H4 (cell line): ENCODE data around the gene C17orf50. TPM values are rescaled to one million over a fixed set of nuclear protein-coding genes. Genes with fewer than 3 reads are reported as not detected.

Experiments
- DNase-seq: peaks from one replicate; pipeline ENCODE4 v3.0.0-alpha.2; 2015; ENCODE audit warnings: low spot score
- total RNA-seq: library from RNA; depleted of rRNA; stranded (reverse); fragments of >200 nt; shearing (Covaris generic); gene quantifications from 2 replicates; pipeline ENCODE4 v1.2.3, GENCODE V29; 2014

C17orf50 gene
- total RNA-seq, 1 experiment from 2014 or later, result not detected

DNA sequence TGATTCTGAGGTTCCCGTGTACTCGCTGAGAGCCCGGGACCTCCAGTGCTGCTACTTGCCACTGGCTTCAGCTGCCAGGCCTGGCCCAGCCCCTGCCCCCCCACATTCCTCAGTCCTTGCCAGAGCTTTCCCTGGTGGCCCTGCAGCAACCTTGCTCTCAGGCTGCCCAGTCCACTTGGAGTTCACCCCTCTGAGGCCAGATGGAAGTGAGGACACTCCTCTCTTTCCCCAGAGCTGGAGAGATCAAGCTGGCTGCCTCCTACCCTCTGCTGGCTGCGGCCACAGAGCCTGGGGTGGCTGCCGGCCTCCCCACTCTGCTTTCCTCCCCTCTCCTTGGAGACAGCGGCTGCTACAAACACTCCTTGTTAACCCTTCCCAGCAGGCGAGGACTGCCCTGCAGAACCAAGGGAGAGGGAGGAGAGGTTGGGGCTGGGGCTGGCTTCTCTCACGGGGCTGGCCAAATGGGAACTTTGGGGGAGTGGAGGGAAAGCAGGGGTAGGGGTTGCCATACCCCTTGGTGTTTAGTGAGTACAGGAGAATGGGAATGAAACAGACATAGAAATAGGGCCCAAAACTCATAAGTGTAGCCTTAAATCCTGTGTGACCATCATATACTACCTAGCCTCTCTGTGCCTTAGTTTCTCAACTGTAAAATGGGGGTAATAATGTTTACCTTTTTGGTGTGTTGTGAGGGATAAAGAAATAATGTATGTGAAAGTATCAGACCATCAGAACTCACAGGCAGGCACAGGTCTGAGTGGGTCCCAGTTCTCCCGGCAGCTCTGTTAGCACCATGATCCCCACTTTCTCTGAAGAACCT is 7.5 kb upstream of the C17orf50 start, which contains the start of gene GAS2L2:
TSS of gene GAS2L2 (minus strand) at position 295 of the 820 bp plus-strand sequence. CDS start 389 bp downstream, outside the sequence.
- no peak for DNase-seq

DNA sequence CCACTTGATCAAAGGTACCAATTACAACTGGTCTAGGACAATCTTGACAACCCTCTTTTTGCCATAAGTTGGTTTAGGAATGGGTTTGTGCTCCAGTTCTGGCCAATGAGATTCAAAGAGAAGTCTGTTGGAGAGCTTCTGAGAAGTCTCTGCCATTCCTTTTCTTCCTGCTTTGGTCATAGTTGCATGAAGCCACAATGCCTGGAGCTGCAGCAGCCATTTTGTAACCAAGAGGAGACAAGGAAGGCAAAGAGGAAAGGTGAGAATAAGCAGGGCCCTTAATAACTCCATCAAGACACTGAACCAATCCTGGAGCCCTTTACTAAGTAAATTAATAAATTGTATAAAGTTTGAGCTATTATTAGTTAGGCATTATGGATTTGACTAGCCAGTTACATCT is 3.4 kb upstream of the C17orf50 start:
- DNase-seq, result no peak

DNA sequence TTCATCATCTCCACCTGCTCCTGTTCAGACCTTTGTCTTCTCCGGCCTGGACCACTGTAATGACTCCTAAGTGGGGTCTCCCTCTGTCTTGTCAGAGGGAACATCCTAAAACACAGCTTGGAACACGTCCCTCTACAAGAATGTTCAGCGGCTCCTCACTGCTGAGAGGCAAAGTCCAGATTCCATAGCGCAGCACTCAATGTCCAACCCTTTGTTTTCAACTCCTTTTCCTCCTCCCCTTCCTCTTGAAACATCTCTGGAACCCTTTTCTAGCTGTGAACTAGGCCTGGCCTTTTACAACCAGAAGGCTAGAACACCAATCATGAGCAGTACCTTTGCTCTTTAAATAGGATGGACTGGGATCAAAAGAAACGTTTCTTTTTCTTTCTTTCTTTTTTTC is 914 bp downstream of the C17orf50 start:
- no peak for DNase-seq

DNA sequence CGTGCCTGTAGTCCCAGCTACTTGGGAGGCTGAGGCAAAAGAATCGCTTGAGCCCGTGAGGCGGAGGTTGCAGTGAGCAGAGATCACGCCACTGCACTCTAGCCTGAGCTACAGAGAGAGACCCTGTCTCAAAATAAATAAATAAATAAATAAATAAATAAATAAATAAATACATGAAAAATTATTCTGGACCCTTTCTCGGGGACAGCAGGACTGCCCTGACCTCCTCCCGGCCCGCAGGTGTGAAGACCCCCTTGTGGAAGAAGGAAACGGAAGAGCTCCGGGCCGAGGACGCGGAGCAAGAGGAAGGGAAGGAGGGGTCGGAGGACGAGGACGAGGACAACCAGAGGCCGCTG is 3.1 kb downstream of the C17orf50 start:
- no peak for DNase-seq

DNA sequence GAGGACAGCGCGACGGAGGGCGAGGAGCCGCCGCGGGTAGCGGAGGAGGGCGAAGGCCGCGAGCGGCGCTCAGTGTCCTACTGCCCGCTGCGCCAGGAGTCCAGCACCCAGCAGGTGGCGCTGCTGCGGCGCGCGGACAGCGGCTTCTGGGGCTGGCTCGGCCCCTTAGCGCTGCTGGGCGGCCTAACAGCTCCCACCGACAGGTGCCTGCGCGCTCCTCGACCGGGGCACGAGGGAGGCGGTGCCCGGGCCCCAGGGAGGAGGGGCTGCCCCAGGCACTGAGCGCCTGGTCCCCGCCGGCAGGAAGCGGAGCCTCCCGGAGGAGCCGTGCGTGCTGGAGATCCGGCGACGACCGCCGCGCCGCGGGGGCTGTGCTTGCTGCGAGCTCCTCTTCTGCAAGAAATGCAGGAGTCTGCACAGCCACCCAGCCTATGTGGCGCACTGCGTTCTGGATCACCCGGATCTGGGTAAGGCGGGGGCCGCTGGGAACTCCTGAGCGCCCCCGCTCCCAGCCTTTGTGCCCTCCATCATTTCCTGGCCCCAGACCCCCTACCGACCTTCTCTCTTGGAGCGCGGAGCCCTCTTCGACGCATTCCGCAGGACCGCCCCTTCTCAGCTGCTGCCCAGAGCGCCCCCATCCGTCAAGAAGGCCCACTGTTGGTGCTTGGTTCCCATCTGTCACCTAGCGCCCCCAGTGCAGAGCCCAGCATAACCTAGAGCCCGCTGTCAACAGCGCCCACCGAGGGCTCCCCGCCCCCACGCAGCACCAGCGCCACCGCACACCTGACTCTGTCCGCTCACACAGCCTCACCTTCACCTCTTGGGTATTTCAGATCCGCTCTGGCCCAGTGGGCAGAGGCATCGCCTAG is 3.7 kb downstream of the C17orf50 start:
- DNase-seq, result peak; percentile 75

DNA sequence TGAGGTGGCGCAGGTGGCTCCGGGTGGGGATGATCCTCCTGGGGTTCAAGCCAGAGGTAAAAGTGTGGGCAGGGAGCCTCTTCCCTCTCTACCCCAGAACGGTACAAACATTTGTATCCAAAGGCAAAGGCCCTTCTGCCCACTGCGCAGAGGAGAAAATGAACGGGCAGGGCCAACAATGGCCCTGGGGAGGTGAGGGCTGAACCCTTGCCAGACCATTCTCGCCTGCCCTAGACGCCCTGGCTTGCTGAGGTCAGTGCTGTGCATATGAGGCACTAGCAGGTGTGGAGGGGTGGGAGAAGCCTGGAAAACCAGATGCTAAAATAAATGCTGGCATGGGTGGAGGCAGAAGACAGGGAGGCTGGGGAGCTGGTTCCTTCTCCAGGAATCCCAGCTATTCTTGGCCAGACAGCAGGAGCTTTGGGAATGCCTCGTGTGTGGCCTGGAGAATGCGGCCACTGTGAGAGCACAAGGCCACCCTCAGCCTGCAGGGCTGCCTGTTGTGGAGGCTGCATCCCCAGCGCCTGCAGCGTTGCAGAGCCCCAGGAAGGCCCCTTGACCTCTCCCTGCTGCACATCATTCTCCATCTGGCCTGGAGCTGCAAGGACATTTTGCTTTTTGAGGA is 4.5 kb downstream of the C17orf50 start:
- no peak for DNase-seq

DNA sequence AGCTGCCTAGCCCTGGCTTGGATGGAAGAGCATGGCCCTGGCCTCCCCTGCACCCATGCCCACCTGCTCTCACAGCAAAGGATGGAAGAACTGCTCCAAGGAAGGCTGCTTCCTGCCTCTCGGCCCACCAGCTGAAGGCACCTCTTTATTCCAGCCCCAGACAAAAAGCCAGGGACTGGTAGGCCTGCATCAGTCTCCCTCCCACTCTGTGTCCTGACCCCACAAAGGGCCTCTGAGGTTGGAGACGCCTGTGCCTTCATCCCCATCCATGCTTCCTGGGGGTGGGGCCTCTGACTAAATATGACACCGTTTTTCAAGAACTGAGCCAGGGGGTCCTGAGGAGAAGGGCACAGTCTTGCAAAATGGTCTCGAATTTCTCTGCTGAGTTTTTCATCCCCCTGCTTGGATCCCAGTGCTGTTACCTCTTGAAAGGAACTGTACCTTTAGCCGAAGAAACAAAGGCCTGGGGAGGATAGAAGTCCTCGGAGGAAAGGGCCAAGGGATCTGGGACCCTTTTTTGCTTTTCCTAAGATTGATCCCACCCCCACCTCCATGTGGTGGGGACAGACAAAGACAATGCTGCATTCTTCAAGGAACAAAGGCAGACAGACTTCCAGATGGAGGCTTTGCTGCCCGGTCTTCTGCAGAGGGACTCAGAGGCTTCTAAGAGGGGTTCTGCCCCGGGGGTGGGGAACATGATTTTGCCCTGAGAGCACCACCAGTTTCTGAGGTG is 5.2 kb downstream of the C17orf50 start:
- DNase-seq, result no peak

DNA sequence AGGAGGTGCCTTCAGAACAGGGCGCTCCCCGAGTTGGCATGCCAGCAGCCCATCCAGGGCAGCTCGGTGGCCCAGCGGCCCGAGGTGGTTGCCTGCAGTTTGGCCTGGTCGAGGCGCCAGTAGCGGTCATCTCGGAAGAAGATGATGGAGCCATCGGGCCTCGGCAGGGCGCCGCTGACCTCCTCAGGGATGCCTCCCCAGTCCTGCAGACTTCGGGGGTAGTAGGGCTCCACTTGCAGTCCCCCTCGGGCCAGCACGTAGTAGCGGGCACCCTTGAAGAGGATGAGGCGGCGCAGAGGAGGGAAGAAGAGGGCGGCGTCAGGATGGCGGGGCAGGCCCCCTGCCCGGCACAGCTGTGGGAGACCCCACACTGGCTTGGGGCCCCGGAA is 5.8 kb downstream of the C17orf50 start:
- DNase-seq, result no peak

DNA sequence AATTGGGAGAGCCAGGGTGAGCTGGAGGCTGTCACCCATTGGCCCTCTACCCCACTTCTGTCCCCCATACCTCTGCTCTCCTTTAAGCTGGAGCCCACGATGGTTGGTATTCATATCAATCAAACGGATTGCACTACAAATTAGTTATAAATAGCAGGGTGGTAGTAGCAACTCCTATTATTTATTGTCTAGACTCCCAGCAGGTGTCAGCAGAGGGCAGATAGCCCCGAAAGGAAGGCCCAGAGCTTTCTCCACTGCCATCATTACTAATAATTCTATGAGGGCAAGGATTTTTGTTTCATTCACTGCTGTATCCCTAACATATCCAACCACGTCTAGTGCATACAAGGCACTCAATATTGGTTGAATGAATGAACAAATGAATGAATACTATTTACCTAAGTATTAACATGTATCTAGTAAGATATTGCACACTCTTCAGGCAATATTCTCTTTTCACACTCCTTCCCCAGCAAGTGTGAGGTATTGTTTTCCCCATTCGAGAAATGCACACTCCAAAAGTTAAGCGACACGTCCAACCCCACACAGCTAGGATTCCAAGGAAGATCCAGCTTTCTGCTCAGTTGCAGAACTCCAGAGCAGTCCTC is 6.3 kb downstream of the C17orf50 start:
- DNase-seq, result no peak

DNA sequence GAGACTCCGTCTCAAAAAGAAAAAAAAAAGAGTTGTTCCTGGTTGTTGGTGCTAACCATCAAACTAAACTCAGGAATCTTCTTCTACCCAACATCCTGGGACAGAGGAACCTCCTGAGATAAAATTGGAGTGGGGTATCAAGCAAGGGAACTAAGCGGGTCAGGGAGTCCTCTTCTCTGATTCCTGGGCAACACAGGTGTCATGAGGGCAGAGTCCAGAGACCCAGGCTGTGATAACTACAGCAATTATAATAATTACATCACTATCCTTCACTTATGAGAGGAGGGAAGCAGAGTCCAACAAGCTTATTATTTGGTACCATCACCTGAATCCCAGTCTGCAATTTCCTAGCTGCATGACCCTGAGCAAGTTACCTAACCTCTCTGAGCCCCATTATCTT is 8.1 kb downstream of the C17orf50 start:
- DNase-seq, result no peak

DNA sequence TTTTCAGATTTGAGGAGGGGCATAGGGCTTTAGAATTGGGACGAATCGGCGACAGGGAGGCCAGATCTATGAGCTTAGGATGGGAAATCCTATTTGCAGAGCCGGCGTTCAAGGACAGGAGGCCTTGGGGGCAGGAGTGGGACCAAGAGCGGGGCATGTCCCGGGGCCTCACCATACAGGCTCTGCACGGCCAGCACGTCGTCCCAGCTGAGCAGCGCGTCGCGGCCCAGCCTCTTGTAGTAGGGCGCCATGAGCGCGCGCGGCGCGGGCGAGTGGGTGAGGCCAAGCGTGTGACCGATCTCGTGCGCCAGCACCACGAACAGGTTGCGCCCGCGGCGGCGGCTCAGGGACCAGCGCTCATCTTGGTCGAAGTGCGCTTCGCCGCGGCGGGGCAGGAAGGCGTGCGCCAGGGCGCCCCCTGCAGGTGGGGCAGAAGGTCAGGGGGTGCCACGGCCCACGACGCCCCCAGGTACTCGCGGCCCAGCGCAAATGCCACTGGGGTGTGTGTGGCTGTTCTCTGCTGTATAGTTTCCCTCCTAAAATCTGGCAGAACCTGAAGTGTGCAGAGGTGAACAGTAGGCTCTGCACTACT is 9.3 kb downstream of the C17orf50 start:
- DNase-seq, result no peak

DNA sequence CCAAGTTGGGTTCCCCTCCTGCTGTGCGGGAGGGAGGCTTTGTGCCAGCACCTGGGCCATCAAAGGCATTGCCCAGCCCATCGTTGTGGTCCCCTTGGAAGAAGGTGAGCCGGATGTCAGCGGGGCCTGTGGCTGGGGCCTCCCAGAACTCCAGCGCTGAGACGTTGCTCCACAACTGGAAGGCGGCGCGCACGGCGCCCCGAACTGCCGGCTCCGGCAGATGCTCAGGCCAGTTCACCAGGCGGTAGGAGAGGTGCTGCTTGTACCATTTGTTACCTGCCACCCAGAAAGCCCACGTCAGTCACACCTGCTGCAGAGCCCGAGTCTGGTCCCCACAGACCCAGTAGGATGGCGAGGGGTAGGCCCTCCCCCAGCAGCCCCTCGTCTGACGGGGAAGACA is 12.4 kb downstream of the C17orf50 start:
- no peak for DNase-seq

DNA sequence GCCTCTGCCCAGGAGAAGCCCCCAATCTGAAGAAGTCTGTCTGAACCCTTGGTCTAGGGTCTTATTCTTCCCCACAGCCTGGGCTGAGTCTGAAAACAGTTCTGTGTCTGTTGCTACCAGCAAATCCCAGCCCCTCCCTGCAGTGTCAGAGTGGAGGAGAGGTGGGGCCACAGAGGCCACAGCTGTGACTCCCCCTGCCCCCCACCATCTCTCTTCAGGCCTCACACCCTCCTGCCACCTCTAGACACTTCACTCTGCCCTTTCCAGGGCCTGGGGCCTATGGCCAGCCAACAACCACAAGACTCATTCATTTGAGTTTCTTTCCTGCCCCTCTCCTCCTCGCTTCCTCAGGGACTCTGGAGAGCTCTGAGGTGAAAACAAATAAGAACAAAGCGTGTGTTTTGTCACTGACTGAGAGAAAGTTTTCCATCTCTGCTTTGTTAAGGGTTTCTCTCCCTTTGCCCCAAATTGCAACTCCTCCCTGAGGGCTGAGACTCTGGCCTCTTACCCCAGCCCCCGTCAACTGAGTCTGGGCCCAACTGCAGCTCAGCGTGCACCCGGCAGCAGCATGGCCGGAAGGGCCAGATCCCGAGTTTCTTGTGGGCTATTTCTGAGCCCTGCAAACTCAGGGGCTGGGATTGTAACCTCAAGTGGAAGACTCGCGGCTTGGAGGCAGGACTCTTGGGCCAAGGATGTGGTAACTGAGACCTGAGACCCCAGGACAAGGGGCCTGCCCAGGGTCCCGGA is 13.2 kb downstream of the C17orf50 start:
- no peak for DNase-seq

DNA sequence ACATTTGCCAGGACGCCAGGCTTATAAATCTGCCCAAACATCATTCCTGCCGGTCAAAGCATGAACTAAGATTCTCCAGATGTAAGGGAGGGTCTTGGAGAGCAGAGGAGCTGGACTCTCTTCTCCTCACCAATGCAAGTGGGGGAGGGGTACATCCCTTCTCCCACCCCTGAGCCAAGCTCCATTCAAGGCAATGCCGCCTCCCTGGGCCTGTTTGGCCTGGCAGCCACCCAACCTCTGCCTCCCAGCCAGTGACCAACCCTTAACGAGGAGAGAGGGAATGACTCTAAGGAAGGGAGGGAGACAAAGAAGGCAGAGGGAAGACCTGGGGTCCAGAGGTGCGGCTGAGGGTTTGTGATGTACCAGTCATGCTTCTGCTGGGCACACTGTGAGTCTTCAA is 13.8 kb downstream of the C17orf50 start:
- DNase-seq, result peak; percentile 64

DNA sequence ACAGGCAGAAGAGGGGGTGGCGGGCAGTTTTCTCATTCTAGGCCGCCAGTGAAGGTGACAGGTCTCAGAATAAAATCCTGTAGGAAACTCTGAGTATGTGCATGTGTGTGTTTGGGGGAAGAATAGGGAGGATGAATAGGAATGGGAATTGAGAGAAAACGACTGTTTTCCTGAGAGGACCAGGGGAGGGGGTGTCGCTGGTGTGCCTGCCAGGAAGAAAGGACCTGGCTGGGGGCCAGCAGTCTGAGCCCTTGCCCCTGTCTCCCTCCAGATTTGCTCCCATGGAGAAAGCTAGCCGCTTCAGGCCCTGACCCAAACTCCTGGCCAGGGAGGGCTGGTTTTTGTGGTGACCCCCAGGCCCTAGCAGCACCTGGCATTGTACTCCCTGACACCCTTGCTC is 14.4 kb downstream of the C17orf50 start:
- DNase-seq, result no peak

DNA sequence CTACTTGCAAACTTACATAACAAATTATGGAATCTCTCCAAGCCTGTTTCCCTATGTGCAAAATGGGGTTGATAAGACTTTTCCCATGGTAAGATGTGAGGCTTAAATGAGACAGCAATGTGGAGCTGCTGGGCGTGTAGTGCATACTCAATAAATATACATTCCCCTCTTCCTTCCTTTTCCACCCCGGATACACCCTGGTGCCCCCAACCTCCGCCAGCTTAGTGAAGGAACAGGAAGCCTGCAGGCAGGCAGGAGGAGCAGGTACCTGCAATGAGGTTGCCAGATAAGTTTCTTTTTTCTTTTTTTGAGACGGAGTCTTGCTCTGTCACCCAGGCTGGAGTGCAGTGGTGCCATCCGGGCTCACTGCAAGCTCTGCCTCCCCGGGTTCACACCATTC is 14.9 kb downstream of the C17orf50 start:
- DNase-seq, result no peak

DNA sequence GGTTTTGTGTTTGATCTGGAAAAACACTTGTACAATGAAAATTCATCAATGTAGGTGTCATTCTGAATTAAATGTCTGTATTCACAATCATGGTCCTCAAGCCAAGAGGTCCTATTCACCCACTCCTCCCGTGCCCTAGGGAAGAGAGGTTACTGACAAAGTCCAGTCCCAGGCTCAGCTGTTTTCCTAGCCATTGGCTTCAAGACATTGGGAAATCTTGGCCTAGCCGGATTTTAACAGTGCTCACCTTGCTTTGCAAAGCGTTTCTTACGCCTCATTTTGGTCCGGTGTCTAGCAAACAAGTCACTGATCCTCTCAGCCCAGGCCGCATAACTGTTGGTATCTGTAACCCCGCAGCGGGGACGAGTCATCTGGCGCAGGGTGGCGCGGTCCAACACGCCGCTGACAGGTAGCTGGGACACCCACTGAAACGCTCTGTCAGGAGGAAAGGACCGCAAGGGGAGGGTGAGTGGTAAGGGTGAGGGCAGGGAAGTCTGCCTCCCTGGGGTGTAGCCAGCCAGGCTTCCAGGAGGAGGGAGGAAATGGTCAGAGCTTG is 18.0 kb downstream of the C17orf50 start:
- peak; percentile 36 for DNase-seq

DNA sequence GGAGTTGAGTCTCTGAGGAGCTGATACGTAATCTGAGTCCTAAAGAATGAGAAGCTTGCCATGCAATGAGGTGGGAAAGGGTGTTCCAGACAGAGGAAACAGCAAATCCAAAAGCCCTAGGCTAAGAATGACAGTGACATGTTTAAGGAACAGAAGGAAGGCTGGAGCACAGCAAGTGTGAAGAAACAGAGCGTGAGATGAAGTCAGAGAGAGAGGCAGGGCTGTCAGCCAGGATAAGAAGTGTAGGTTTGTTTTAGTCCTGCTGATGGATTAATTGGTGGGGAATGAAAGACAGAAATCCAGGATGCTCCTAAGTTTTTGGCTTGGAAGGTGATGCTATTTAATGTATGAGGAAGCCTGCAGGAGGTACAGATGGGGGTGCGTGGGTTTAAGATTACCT is 20.3 kb downstream of the C17orf50 start:
- no peak for DNase-seq

DNA sequence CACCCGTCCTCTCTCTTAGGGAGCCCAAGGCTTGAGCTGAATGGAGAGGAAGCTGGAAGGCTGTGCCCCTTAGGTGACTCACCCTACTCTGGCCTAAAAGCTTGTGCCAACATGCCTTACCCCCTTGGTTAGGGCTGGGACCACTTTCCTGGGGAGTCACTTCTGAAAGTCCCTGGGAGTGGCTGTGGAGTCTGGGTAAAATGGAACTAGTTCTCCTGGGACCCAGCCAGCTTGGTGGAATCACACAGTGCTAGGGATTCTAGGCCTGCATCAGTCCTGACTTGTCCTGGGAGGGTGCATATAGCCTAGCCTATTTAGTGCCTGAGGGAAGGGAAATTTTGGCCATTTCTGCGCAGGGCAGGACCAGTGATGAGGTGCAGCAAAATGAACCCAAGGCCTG is 24.2 kb downstream of the C17orf50 start:
- DNase-seq, result no peak

DNA sequence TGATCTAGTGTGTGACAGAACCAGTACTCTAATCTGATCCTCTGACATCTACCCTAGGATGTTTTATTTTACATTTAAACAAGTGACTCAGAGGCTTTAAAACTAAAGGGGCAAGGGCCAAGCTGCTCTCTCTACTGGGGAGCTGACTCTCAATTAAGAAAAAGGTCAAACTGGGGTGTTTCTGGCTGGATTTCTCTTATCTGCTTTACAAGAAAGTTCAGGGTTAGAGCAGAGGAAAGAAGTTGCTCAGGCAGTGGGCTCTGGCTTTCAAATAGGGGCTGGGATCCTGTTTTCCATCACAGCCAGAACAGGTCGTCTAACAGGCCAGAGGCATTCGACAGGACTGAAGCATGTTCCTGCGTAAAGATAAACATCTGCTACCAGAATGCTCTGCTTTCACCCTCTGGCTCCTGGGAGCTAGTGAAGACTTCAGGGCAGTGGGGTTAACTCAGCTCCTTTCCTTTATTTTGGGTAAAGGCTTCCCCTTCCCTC is 26.3 kb downstream of the C17orf50 start:
- DNase-seq, result no peak
